Hematopoietic multipotent progenitor cell treated with erythropoietin and hydrocortisone succinate and interleukin-3 and kit ligand, for 17 days (in vitro differentiated cells): Measurements from ENCODE around the gene JMJD6.
A peak's percentile ranks its signal among the peaks of the same experiment; 100 is the strongest.

Experiments
- DNase-seq: peaks from one replicate; pipeline ENCODE4 v3.0.0-alpha.2; 2015; ENCODE audit warnings: low spot score

JMJD6 gene

GRCh38 chr17:76697702-76698465 is 28.5 kb downstream of the JMJD6 start:
- no peak for DNase-seq

GRCh38 chr17:76696763-76697701 is 29.4 kb downstream of the JMJD6 start:
- DNase-seq = no peak

GRCh38 chr17:76695059-76695831 is 31.2 kb downstream of the JMJD6 start:
- DNase-seq = no peak

GRCh38 chr17:76691379-76692191 is 34.8 kb downstream of the JMJD6 start:
- DNase-seq = no peak

- no peak for DNase-seq
These were observed 35.7 kb downstream of the JMJD6 start for GRCh38 chr17:76690596-76691280.

- DNase-seq = no peak
These were observed 36.5 kb downstream of the JMJD6 start for GRCh38 chr17:76689859-76690258.

- no peak for DNase-seq
These were observed 38.2 kb downstream of the JMJD6 start for GRCh38 chr17:76688165-76688622.

GRCh38 chr17:76687298-76688164 is 38.9 kb downstream of the JMJD6 start:
- no peak for DNase-seq

GRCh38 chr17:76686538-76687297 is 39.7 kb downstream of the JMJD6 start:
- DNase-seq = no peak

- DNase-seq = no peak
These were observed 40.6 kb downstream of the JMJD6 start for GRCh38 chr17:76685846-76686245.

- no peak for DNase-seq
These were observed 41.0 kb downstream of the JMJD6 start for GRCh38 chr17:76685366-76685765.

- DNase-seq = no peak
These were observed 41.6 kb downstream of the JMJD6 start for GRCh38 chr17:76684756-76685155.

- DNase-seq = no peak
These were observed 42.3 kb downstream of the JMJD6 start for GRCh38 chr17:76683921-76684745.

- DNase-seq = no peak
These were observed 43.2 kb downstream of the JMJD6 start for GRCh38 chr17:76683011-76683755.

GRCh38 chr17:76682296-76682695 is 44.1 kb downstream of the JMJD6 start:
- DNase-seq = peak; percentile 51

GRCh38 chr17:76681222-76682137 is 44.9 kb downstream of the JMJD6 start:
- peak; percentile 83 for DNase-seq
